MM.1S (cell line): ENCODE data around the gene NXPH2.

Experiments
- DNase-seq: peaks from one replicate; pipeline ENCODE4 v3.0.0-alpha.2; 2015
- H2AFZ ChIP-seq: fragments of 300-600 bp; sonication (generic); 2 replicates; pipeline ENCODE4 v1.6.0; 2016; ENCODE audit warnings: antibody characterized with exemption, low read length
- H3F3A ChIP-seq: fragments of 300-600 bp; sonication (generic); 2 replicates; pipeline ENCODE4 v1.6.1; 2016; ENCODE audit warnings: mild to moderate bottlenecking, antibody characterized with exemption, low read length, moderate library complexity, mixed read lengths; ENCODE audit not compliant: insufficient read depth
- H3K27ac ChIP-seq: fragments of 300-600 bp; sonication (generic); 2 replicates; pipeline ENCODE4 v1.5.1; 2016; ENCODE audit warnings: mild to moderate bottlenecking, low read length
- H3K27me3 ChIP-seq: fragments of 300-600 bp; sonication (generic); replicated peaks from 2 replicates; pipeline ENCODE4 v1.6.0; 2016; ENCODE audit warnings: low read length; ENCODE audit not compliant: insufficient read depth
- H3K36me3 ChIP-seq: fragments of 300-600 bp; sonication (generic); replicated peaks from 2 replicates; pipeline ENCODE4 v1.6.1; 2016; ENCODE audit warnings: mild to moderate bottlenecking, low read length, mixed read lengths; ENCODE audit not compliant: insufficient read depth
- H3K4me1 ChIP-seq: fragments of 300-600 bp; sonication (generic); 2 replicates; pipeline ENCODE4 v1.6.1; 2016; ENCODE audit warnings: low read length, mixed read lengths
- H3K4me2 ChIP-seq: fragments of 300-600 bp; sonication (generic); 2 replicates; pipeline ENCODE4 v1.6.0; 2016; ENCODE audit warnings: low read depth, low read length
- H3K4me3 ChIP-seq: fragments of 300-600 bp; sonication (generic); 2 replicates; pipeline ENCODE4 v1.5.1; 2016; ENCODE audit warnings: low read length, mixed read lengths
- H3K79me2 ChIP-seq: fragments of 300-600 bp; sonication (generic); 2 replicates; pipeline ENCODE4 v1.6.1; 2016; ENCODE audit warnings: mixed run types, low read length, mixed read lengths
- H3K9ac ChIP-seq: fragments of 300-600 bp; sonication (generic); 2 replicates; pipeline ENCODE4 v1.6.1; 2016; ENCODE audit warnings: low read length, mixed read lengths
- H3K9me2 ChIP-seq: fragments of 300-600 bp; sonication (generic); replicated peaks from 2 replicates; pipeline ENCODE4 v1.6.1; 2016; ENCODE audit warnings: mild to moderate bottlenecking, low read length, mixed read lengths; ENCODE audit not compliant: insufficient read depth
- H3K9me3 ChIP-seq: fragments of 300-600 bp; sonication (generic); replicated peaks from 2 replicates; pipeline ENCODE4 v1.6.1; 2016; ENCODE audit warnings: mild to moderate bottlenecking, low read length, mixed read lengths; ENCODE audit not compliant: insufficient read depth
- H4K20me1 ChIP-seq: fragments of 300-600 bp; sonication (generic); 2 replicates; pipeline ENCODE4 v1.6.1; 2016; ENCODE audit warnings: mild to moderate bottlenecking, low read length, moderate library complexity, mixed read lengths; ENCODE audit not compliant: insufficient read depth
- EZH2 ChIP-seq: fragments of 300-600 bp; sonication (generic); optimal IDR thresholded peaks from 2 replicates; pipeline ENCODE3; 2017; ENCODE audit warnings: low read depth, mild to moderate bottlenecking, antibody characterized with exemption, low read length, mixed read lengths
- EZH2phosphoT487 ChIP-seq: fragments of 300-600 bp; sonication (generic); IDR thresholded peaks from 2 replicates; pipeline ENCODE4 v1.6.1; 2018; ENCODE audit warnings: antibody characterized with exemption, low read length
- TF ChIP-seq, protein P1 (sequence below): fragments of 300-600 bp; sonication (generic); IDR thresholded peaks from 2 replicates; pipeline ENCODE4 v1.5.1; 2016; ENCODE audit warnings: antibody characterized with exemption, low read length, mixed read lengths

Gene NXPH2

DNA sequence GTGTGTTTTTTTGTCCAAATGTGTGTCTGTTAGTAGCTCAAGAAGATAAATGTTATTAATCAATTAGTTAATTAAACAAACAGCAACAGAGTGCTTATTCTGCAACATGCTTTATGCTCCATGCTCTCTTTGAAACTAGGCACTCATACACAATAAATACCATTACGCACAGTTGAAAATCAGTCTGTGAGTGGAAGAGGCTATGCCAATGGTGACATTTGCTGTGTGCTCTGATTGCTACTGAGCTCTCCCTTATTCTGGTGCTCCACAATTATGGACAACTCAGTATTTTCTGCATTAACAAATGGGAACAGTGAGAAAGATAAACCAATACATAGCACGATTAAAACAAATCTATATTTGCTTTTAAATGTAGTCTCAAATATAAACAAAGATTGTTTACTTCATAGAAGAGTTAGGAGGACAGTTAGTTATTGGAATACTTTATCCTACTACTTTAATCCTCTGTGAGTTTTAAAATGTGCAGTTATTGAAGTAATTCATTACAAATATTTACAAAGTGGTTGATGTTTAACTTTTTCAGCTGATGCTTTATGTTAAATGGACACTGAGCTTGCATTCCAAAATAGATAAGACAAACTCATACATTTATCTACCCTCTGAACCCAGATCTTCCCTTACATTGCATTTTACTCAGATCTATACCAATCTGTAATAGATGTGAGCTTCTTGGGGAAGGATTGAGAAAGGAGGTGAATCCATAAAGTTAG is 55.3 kb downstream of the NXPH2 start:
- no peak for DNase-seq
- H3K27me3 ChIP-seq = no peaks in the 10 kb centered on the region
- H3K79me2 ChIP-seq = no peaks in the 10 kb centered on the region
- no peaks in the 10 kb centered on the region for H3F3A ChIP-seq
- H3K4me1 ChIP-seq = no peaks in the 10 kb centered on the region
- H3K27ac ChIP-seq = no peak overlapping the region
- H3K9me3 ChIP-seq = no peaks in the 10 kb centered on the region
- no peaks in the 10 kb centered on the region for H4K20me1 ChIP-seq
- H2AFZ ChIP-seq = no peak overlapping the region
- no peak overlapping the region for H3K9ac ChIP-seq
- H3K4me3 ChIP-seq = no peak overlapping the region
- H3K36me3 ChIP-seq = no peaks in the 10 kb centered on the region
- TF ChIP-seq, protein P1, sequence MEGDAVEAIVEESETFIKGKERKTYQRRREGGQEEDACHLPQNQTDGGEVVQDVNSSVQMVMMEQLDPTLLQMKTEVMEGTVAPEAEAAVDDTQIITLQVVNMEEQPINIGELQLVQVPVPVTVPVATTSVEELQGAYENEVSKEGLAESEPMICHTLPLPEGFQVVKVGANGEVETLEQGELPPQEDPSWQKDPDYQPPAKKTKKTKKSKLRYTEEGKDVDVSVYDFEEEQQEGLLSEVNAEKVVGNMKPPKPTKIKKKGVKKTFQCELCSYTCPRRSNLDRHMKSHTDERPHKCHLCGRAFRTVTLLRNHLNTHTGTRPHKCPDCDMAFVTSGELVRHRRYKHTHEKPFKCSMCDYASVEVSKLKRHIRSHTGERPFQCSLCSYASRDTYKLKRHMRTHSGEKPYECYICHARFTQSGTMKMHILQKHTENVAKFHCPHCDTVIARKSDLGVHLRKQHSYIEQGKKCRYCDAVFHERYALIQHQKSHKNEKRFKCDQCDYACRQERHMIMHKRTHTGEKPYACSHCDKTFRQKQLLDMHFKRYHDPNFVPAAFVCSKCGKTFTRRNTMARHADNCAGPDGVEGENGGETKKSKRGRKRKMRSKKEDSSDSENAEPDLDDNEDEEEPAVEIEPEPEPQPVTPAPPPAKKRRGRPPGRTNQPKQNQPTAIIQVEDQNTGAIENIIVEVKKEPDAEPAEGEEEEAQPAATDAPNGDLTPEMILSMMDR = no peak
- no peak for TF ChIP-seq EZH2
- TF ChIP-seq EZH2phosphoT487 = no peak
- H3K4me2 ChIP-seq = no peak overlapping the region
- no peaks in the 10 kb centered on the region for H3K9me2 ChIP-seq

DNA sequence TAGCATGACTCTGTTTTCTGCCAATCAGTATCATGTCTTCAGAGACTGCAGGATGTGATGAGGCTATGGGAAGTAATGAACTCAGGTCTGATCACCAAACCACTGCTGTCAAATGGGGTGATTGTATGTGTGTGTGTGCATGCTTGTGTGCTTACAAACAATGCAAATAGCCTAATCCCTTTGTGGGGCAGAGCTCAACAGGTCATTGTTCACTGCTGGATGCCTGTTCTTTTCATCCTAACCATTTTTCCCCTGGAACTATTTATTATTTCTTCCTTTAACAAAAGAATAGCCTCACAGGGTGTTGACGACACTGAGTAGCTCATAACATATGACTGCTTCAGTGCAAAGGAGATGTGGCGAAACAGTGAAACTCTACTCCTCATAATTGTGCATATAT is 55.9 kb downstream of the NXPH2 start:
- H3K27ac ChIP-seq = no peak overlapping the region
- H3K4me2 ChIP-seq = no peak overlapping the region
- no peak for TF ChIP-seq EZH2
- TF ChIP-seq EZH2phosphoT487 = no peak
- TF ChIP-seq, protein P1 = no peak
- DNase-seq = no peak
- no peaks in the 10 kb centered on the region for H3K79me2 ChIP-seq
- H3K36me3 ChIP-seq = no peaks in the 10 kb centered on the region
- no peaks in the 10 kb centered on the region for H3K9me2 ChIP-seq
- H4K20me1 ChIP-seq = no peaks in the 10 kb centered on the region
- no peak overlapping the region for H2AFZ ChIP-seq
- no peaks in the 10 kb centered on the region for H3K4me1 ChIP-seq
- H3K4me3 ChIP-seq = no peak overlapping the region
- H3F3A ChIP-seq = no peaks in the 10 kb centered on the region
- no peak overlapping the region for H3K9ac ChIP-seq
- H3K9me3 ChIP-seq = no peaks in the 10 kb centered on the region
- no peaks in the 10 kb centered on the region for H3K27me3 ChIP-seq

DNA sequence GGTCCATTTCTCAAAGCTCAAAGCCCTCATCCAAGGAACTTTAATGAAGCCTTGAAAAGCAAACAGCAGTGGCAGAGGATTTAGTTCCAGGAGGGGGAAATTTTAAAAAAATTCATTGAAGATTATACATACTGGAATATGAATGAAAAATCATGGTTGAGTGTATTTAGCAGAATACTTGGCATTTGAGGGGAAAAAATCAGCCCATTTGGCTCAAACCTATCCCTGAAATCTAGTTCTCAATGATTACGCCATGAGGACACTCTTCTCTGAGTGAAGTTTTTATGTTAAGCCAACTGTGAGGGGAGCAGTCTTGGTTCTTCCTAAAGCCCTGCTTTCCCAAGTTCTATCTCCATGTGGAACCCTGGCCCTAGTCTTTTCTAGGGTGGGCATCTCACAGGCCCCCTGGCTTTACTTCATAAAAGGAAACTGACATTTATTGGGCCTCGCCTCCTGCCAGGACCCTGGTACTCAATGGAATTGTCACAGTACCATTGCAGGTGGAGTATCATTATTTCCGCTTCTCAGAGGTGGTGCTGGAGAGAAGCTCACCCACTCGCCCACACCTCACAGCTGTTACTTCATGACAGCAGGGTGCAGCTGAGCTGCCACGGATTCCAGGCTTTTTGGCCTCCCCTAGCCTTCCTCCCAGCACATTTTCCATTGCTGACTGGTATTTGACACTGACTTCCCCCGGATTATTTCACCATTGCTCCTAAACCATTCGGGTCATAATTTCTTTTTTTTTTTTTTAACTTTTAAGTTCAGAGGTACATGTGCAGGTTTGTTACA is 56.8 kb downstream of the NXPH2 start:
- TF ChIP-seq, protein P1 = no peak
- TF ChIP-seq EZH2phosphoT487 = no peak
- no peak for TF ChIP-seq EZH2
- H3K4me1 ChIP-seq = no peaks in the 10 kb centered on the region

More for the DNA sequence above, 56.8 kb downstream of the NXPH2 start:
- Histone ChIP-seq H3K4me2 (no peak overlapping the region), H2AFZ (no peak overlapping the region), H3K9ac (no peak overlapping the region), H3F3A (no peaks in the 10 kb centered on the region), H3K27me3 (no peaks in the 10 kb centered on the region), H3K36me3 (no peaks in the 10 kb centered on the region), H3K4me3 (no peak overlapping the region), H4K20me1 (no peaks in the 10 kb centered on the region), H3K79me2 (no peaks in the 10 kb centered on the region), H3K9me3 (no peaks in the 10 kb centered on the region), H3K9me2 (no peaks in the 10 kb centered on the region), H3K27ac (no peak overlapping the region)
- DNase-seq = no peak
